Smooth muscle cell (in vitro differentiated cells): ENCODE measurements around the gene ADPRHL1. TPM values are rescaled to one million over a fixed set of nuclear protein-coding genes. Genes with fewer than 3 reads are reported as not detected.
"Not testable (repeated sequence)": the region's sequence is repeated elsewhere in the genome, so short reads cannot be mapped to it uniquely, and the experiment has no call there.

Experiments
- DNase-seq: peaks from one replicate; lab custom pipeline; 2025; ENCODE audit not compliant: unreplicated experiment; lab: John Stamatoyannopoulos, UW
- H2AFZ ChIP-seq: fragments of 200-600 bp; sonication (generic); 2 replicates; pipeline ENCODE4 v1.6.0; 2016; ENCODE audit warnings: antibody characterized with exemption, low read depth, mild to moderate bottlenecking
- H3F3A ChIP-seq: fragments of 200-600 bp; sonication (generic); 2 replicates; pipeline ENCODE4 v1.6.0; 2017; ENCODE audit warnings: antibody characterized with exemption, low read depth
- H3K27ac ChIP-seq: fragments of 200-600 bp; sonication (generic); 2 replicates; pipeline ENCODE4 v1.5.1; 2016; ENCODE audit warnings: low read depth, mild to moderate bottlenecking
- H3K27me3 ChIP-seq: fragments of 200-600 bp; sonication (generic); 2 replicates; pipeline ENCODE4 v1.6.1; 2016; ENCODE audit warnings: low read depth, mild to moderate bottlenecking
- H3K36me3 ChIP-seq: fragments of 200-600 bp; sonication (generic); 2 replicates; pipeline ENCODE4 v1.5.1; 2016; ENCODE audit warnings: low read depth
- H3K4me1 ChIP-seq: fragments of 200-600 bp; sonication (generic); 2 replicates; pipeline ENCODE4 v1.5.1; 2016; ENCODE audit warnings: low read depth
- H3K4me2 ChIP-seq: fragments of 200-600 bp; sonication (generic); 2 replicates; pipeline ENCODE4 v1.6.0; 2016; ENCODE audit warnings: mild to moderate bottlenecking
- H3K4me3 ChIP-seq: fragments of 200-600 bp; sonication (generic); 2 replicates; pipeline ENCODE4 v1.5.1; 2016; ENCODE audit warnings: mild to moderate bottlenecking
- H3K79me2 ChIP-seq: fragments of 200-600 bp; sonication (generic); 2 replicates; pipeline ENCODE4 v1.6.0; 2016; ENCODE audit warnings: low read depth, mild to moderate bottlenecking
- H3K9ac ChIP-seq: fragments of 200-600 bp; sonication (generic); 2 replicates; pipeline ENCODE4 v1.6.0; 2016; ENCODE audit warnings: low read depth
- H3K9me3 ChIP-seq: fragments of 200-600 bp; sonication (generic); replicated peaks from 2 replicates; pipeline ENCODE4 v1.5.1; 2016; ENCODE audit warnings: low read depth
- H4K20me1 ChIP-seq: fragments of 200-600 bp; sonication (generic); 2 replicates; pipeline ENCODE4 v1.6.0; 2016; ENCODE audit warnings: low read depth
- WGBS: methylation state at CpG from one replicate; pipeline ENCODE4 v1.1.7; 2016; ENCODE audit warnings: low lambda C conversion rate; 5-methylcytosine and 5-hydroxymethylcytosine counted together
- polyA plus RNA-seq: library from polyadenylated mRNA; unstranded; fragments of >200 nt; fragmentation: Nextera tagmentation; extraction: Ambion mirVana; gene quantifications from 2 replicates; pipeline ENCODE4 v1.2.1, GENCODE V29; 2016
- total RNA-seq: library from RNA; depleted of rRNA; stranded (reverse); fragments of >200 nt; gene quantifications from 2 replicates; pipeline ENCODE4 v1.2.3, GENCODE V29; 2014
- TF ChIP-seq, protein P1 (sequence below): fragments of 200-600 bp; sonication (generic); IDR thresholded peaks from 2 replicates; pipeline ENCODE4 v1.5.1; 2017; ENCODE audit warnings: borderline replicate concordance, mild to moderate bottlenecking, antibody characterized with exemption; ENCODE audit not compliant: insufficient read depth, poor library complexity, severe bottlenecking

Gene ADPRHL1
- total and polyA plus RNA-seq, 2 experiments from 2014 or later = 0.18 to 1.2 TPM

DNA sequence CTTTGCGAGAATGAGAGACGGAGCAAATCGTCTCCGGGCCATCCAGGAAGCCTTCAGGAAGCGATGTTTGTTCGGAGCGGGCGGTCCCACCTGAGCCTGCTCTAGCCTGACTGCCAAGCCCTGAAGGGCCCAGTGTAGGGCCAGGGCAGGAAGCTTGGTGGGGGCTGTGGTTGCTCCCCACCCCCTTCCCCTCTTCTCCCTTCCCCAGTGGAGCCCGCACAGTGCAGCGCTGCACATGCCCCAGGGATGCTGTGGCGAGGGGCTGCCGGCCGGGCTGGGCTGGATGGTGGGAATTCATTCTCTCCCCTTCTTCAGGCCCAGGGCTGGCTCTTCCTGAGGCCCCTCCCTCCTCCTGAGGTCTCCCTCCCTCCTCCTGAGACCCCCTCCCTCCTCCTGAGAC is 82.2 kb downstream of the ADPRHL1 start:
- no peaks in the 10 kb centered on the region for H3F3A ChIP-seq
- H3K4me2 ChIP-seq = no peak overlapping the region
- H2AFZ ChIP-seq = no peak overlapping the region
- H3K9me3 ChIP-seq = no peaks in the 10 kb centered on the region
- 86% methylated on average over 8 of the region's 13 CpGs for WGBS
- no peaks in the 10 kb centered on the region for H3K36me3 ChIP-seq
- no peak overlapping the region for H3K9ac ChIP-seq
- no peaks in the 10 kb centered on the region for H4K20me1 ChIP-seq
- H3K27me3 ChIP-seq = no peaks in the 10 kb centered on the region
- no peak for DNase-seq
- no peaks in the 10 kb centered on the region for H3K79me2 ChIP-seq
- H3K4me1 ChIP-seq = no peaks in the 10 kb centered on the region
- no peak overlapping the region for H3K27ac ChIP-seq
- no peak overlapping the region for H3K4me3 ChIP-seq
- TF ChIP-seq, protein P1, sequence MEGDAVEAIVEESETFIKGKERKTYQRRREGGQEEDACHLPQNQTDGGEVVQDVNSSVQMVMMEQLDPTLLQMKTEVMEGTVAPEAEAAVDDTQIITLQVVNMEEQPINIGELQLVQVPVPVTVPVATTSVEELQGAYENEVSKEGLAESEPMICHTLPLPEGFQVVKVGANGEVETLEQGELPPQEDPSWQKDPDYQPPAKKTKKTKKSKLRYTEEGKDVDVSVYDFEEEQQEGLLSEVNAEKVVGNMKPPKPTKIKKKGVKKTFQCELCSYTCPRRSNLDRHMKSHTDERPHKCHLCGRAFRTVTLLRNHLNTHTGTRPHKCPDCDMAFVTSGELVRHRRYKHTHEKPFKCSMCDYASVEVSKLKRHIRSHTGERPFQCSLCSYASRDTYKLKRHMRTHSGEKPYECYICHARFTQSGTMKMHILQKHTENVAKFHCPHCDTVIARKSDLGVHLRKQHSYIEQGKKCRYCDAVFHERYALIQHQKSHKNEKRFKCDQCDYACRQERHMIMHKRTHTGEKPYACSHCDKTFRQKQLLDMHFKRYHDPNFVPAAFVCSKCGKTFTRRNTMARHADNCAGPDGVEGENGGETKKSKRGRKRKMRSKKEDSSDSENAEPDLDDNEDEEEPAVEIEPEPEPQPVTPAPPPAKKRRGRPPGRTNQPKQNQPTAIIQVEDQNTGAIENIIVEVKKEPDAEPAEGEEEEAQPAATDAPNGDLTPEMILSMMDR = no peak

DNA sequence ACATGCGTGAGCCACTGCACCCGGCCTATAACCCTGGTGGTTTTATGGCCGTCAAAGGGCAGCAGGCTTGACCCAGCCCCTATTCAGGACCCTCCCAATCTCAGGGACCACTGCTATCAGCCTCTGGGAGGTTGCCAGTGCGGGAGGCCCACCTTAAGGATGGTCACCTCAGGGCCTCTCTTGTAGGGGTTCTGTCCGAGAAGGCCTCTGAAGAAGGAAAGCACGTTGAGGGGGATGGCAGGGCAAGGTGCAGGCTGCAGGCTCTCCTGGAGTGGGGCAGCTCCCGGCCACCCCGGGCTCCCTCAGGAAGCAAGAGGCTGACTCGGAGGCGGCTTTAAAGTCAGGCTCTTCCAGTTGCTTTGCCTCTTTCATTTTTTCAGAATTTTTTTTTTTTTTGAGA is 83.4 kb downstream of the ADPRHL1 start:
- H3K4me2 ChIP-seq = no peak overlapping the region
- no peaks in the 10 kb centered on the region for H3K36me3 ChIP-seq
- H3K27me3 ChIP-seq = no peaks in the 10 kb centered on the region
- H3K79me2 ChIP-seq = no peaks in the 10 kb centered on the region
- no peak for DNase-seq
- H3K27ac ChIP-seq = no peak overlapping the region
- 90% methylated on average over 10 of the region's 10 CpGs for WGBS
- TF ChIP-seq, protein P1 = no peak
- H3K9me3 ChIP-seq = no peaks in the 10 kb centered on the region
- H3K4me3 ChIP-seq = no peak overlapping the region
- no peak overlapping the region for H3K9ac ChIP-seq
- no peaks in the 10 kb centered on the region for H3F3A ChIP-seq
- no peaks in the 10 kb centered on the region for H4K20me1 ChIP-seq
- H3K4me1 ChIP-seq = no peaks in the 10 kb centered on the region
- H2AFZ ChIP-seq = no peak overlapping the region

DNA sequence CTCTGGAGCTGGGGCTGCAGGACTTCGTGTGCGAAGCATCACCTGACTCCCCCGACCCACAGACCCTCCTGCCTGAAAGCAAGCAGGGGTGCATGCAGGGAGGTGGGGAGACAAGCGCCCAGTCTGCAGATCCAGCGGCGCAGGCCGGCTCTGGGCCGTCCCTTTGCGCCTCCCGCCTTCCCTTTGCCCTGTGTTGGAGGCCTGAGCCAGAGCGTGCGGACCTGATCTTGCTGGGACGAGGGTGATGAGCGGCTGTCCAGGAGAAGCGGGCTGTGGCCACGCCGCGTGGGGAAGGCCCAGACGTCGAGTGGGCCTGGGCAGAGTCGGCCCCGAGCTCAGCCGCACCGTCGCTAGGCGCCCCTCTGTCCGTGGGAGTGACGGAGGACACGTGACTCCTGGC is 84.1 kb downstream of the ADPRHL1 start:
- no peaks in the 10 kb centered on the region for H3K4me1 ChIP-seq
- no peaks in the 10 kb centered on the region for H3K9me3 ChIP-seq
- H3K4me2 ChIP-seq = no peak overlapping the region
- H3K4me3 ChIP-seq = no peak overlapping the region
- DNase-seq = no peak
- no peak overlapping the region for H3K27ac ChIP-seq
- no peak overlapping the region for H3K9ac ChIP-seq
- no peak overlapping the region for H2AFZ ChIP-seq
- H3K79me2 ChIP-seq = no peaks in the 10 kb centered on the region
- no peaks in the 10 kb centered on the region for H3F3A ChIP-seq
- H3K27me3 ChIP-seq = no peaks in the 10 kb centered on the region
- 95% methylated on average over 29 of the region's 29 CpGs for WGBS
- no peaks in the 10 kb centered on the region for H3K36me3 ChIP-seq
- H4K20me1 ChIP-seq = no peaks in the 10 kb centered on the region
- TF ChIP-seq, protein P1 = no peak

DNA sequence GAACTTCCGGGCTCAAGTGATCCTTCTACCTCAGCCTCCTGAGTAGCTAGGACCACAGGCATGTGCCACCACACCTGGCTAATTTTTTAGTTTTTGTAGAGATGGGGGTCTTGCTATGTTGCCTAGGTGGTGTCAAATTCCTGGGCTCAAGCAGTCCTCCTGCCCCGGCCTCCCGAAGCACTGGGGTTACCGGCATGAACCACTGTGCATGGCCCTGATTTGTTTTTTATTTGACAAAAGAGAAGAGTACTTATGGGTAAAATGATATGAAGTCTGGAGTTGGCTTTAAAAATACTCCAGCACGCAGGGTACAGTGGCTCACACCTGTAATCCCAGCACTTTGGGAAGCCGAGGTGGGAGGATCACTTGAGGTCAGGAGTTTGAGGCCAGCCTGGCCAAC is 84.9 kb downstream of the ADPRHL1 start:
- H3K9me3 ChIP-seq, H3K9ac ChIP-seq, DNase-seq, H2AFZ ChIP-seq, H3K4me2 ChIP-seq, H3K27me3 ChIP-seq, H3K36me3 ChIP-seq, H3K27ac ChIP-seq, H3K4me1 ChIP-seq, H3K4me3 ChIP-seq, H3F3A ChIP-seq, H3K79me2 ChIP-seq, H4K20me1 ChIP-seq: not testable (repeated sequence)
- WGBS = 98% methylated on average over 6 of the region's 6 CpGs
